ENCODE measurements around the gene PRSS53.
A peak's percentile ranks its signal among the peaks of the same experiment; 100 is the strongest.

DNA sequence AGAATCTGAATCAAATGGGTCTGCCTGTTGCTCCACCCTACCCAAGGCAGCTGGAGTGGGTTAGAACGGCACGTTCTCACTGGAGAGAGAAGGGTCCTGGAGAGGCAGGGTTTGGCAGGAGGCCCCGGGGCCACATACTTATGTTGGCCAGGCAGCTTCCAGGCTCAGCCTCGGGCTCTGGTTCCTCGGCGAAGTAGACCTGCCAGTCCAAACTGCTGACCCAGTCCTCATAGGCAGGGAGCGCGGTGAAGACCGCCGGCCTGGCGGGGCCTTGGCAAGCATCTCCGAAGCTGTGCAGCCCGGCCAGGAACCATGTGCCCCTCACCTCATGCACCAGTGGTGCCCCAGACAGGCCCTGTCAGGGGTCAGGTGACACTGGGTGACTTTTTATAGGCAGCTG, 4.8 kb downstream of the PRSS53 start:
- TF ChIP-seq POLR2A (IDR thresholded peaks at IDR 0.05) (no peak), POLR2AphosphoS5 (IDR thresholded peaks at IDR 0.05) (peak in 1 of 3 donors; percentile 6)
- TF ChIP-seq, protein P1, sequence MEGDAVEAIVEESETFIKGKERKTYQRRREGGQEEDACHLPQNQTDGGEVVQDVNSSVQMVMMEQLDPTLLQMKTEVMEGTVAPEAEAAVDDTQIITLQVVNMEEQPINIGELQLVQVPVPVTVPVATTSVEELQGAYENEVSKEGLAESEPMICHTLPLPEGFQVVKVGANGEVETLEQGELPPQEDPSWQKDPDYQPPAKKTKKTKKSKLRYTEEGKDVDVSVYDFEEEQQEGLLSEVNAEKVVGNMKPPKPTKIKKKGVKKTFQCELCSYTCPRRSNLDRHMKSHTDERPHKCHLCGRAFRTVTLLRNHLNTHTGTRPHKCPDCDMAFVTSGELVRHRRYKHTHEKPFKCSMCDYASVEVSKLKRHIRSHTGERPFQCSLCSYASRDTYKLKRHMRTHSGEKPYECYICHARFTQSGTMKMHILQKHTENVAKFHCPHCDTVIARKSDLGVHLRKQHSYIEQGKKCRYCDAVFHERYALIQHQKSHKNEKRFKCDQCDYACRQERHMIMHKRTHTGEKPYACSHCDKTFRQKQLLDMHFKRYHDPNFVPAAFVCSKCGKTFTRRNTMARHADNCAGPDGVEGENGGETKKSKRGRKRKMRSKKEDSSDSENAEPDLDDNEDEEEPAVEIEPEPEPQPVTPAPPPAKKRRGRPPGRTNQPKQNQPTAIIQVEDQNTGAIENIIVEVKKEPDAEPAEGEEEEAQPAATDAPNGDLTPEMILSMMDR (IDR thresholded peaks at IDR 0.05 in 8 of 11, conservative IDR thresholded peaks at IDR 0.05 in 3 of 11) = no peak
